ENCODE measurements around the gene EN2. TPM values are rescaled to one million over a fixed set of nuclear protein-coding genes. Genes with fewer than 3 reads are reported as not detected.

EN2 gene
- polyA plus RNA-seq, 2 of the 4 experiments (the other 2 are of a cell fraction), result 0.53 to 0.54 TPM

DNA sequence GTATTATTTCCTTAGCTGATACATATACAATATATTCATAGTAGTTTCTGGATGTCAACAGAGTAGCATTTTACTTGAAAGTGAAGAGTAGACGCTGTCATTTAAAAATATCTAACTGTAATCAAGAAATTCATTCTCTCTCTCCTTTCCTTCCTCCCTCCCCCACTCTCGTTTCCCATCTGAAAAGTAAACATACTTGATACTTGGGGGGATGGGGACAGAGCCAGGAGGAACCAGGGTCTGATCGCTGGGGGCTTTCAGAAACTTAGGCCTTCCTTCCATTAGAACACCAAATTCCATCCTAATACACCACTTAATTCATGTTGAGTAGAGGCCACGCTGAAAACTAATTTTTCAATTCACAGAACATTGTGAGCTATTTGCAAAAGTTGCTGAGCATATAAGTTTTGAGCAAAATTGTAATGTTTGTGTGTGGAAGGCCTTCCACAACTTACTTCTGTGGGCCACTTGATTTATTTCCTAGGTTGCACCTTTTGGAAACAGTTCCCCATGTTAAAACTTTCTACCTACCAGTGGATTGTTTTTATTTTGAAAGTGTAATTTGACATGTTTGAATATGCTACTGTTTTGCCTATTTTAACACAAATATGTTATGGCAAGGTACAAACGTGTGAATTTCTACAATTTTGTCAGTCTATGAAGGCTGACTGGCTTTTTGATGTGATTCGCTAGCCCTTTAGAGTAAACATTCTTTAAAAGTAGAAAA is 53.2 kb downstream of the EN2 start:
- Histone ChIP-seq H3K4me1 (no peaks in the 10 kb centered on the region), H3K27ac (no peak overlapping the region), H3K4me2 (no peak overlapping the region), H3K4me3 (no peak overlapping the region), H3K9me3 (no peaks in the 10 kb centered on the region)
- no peak for ATAC-seq
- no peak for FAIRE-seq
- ChIA-PET POLR2A (no interaction called here), CTCF (interaction anchor here (1.2 kb wide), 1 partner anchor 131 kb away, joined by 3 read pairs; no protein-coding TSS in a partner anchor)
- no peak for DNase-seq (ENCODE audit: low read depth in 1 of 2, low spot score in 1 of 2)
- TF ChIP-seq RFX5 (IDR thresholded peaks at IDR 0.05) (no peak), POLR2A (IDR thresholded peaks at IDR 0.05; ENCODE audit: low read length) (no peak)
- TF ChIP-seq, protein P1, sequence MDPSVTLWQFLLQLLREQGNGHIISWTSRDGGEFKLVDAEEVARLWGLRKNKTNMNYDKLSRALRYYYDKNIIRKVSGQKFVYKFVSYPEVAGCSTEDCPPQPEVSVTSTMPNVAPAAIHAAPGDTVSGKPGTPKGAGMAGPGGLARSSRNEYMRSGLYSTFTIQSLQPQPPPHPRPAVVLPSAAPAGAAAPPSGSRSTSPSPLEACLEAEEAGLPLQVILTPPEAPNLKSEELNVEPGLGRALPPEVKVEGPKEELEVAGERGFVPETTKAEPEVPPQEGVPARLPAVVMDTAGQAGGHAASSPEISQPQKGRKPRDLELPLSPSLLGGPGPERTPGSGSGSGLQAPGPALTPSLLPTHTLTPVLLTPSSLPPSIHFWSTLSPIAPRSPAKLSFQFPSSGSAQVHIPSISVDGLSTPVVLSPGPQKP (IDR thresholded peaks at IDR 0.05; ENCODE audit: low read depth, low read length), result no peak
- TF ChIP-seq, protein P2, sequence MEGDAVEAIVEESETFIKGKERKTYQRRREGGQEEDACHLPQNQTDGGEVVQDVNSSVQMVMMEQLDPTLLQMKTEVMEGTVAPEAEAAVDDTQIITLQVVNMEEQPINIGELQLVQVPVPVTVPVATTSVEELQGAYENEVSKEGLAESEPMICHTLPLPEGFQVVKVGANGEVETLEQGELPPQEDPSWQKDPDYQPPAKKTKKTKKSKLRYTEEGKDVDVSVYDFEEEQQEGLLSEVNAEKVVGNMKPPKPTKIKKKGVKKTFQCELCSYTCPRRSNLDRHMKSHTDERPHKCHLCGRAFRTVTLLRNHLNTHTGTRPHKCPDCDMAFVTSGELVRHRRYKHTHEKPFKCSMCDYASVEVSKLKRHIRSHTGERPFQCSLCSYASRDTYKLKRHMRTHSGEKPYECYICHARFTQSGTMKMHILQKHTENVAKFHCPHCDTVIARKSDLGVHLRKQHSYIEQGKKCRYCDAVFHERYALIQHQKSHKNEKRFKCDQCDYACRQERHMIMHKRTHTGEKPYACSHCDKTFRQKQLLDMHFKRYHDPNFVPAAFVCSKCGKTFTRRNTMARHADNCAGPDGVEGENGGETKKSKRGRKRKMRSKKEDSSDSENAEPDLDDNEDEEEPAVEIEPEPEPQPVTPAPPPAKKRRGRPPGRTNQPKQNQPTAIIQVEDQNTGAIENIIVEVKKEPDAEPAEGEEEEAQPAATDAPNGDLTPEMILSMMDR (IDR thresholded peaks at IDR 0.05), result no peak
- TF ChIP-seq, protein P3, sequence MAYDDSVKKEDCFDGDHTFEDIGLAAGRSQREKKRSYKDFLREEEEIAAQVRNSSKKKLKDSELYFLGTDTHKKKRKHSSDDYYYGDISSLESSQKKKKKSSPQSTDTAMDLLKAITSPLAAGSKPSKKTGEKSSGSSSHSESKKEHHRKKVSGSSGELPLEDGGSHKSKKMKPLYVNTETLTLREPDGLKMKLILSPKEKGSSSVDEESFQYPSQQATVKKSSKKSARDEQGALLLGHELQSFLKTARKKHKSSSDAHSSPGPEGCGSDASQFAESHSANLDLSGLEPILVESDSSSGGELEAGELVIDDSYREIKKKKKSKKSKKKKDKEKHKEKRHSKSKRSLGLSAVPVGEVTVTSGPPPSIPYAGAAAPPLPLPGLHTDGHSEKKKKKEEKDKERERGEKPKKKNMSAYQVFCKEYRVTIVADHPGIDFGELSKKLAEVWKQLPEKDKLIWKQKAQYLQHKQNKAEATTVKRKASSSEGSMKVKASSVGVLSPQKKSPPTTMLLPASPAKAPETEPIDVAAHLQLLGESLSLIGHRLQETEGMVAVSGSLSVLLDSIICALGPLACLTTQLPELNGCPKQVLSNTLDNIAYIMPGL (CRISPR knock-in tag; IDR thresholded peaks at IDR 0.05; ENCODE audit: borderline replicate concordance), result no peak
- TF ChIP-seq, protein P4, sequence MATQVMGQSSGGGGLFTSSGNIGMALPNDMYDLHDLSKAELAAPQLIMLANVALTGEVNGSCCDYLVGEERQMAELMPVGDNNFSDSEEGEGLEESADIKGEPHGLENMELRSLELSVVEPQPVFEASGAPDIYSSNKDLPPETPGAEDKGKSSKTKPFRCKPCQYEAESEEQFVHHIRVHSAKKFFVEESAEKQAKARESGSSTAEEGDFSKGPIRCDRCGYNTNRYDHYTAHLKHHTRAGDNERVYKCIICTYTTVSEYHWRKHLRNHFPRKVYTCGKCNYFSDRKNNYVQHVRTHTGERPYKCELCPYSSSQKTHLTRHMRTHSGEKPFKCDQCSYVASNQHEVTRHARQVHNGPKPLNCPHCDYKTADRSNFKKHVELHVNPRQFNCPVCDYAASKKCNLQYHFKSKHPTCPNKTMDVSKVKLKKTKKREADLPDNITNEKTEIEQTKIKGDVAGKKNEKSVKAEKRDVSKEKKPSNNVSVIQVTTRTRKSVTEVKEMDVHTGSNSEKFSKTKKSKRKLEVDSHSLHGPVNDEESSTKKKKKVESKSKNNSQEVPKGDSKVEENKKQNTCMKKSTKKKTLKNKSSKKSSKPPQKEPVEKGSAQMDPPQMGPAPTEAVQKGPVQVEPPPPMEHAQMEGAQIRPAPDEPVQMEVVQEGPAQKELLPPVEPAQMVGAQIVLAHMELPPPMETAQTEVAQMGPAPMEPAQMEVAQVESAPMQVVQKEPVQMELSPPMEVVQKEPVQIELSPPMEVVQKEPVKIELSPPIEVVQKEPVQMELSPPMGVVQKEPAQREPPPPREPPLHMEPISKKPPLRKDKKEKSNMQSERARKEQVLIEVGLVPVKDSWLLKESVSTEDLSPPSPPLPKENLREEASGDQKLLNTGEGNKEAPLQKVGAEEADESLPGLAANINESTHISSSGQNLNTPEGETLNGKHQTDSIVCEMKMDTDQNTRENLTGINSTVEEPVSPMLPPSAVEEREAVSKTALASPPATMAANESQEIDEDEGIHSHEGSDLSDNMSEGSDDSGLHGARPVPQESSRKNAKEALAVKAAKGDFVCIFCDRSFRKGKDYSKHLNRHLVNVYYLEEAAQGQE (IDR thresholded peaks at IDR 0.05), result no peak
- WGBS (ENCODE audit: missing lambda C conversion rate), result 31% methylated on average over 6 of the region's 6 CpGs

DNA sequence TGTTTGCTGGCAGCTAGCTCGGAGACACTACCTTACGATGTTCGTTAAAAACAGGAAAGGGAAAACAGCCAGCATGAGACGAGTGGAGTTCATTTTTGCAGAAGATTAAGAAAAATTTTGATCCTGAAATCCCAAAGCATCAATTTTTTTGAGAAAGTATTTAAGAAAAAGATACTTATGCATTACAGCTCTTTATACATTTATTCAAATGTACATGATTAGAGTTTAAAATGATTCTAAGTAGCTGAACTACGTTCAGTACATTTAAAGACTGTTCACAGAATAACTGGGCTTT is 53.7 kb downstream of the EN2 start:
- no peak for DNase-seq (ENCODE audit: low read depth in 1 of 2, low spot score in 1 of 2)
- CTCF ChIA-PET, result no interaction called here
- H3K9me3 ChIP-seq, result no peaks in the 10 kb centered on the region
- ATAC-seq, result no peak
- no peak for FAIRE-seq
- no peak overlapping the region for H3K4me2 ChIP-seq
- no peaks in the 10 kb centered on the region for H3K4me1 ChIP-seq
- no peak for TF ChIP-seq TP53 (CRISPR knock-in tag; IDR thresholded peaks at IDR 0.05)
- no peak for TF ChIP-seq KDM5A (IDR thresholded peaks at IDR 0.05)
- no peak for TF ChIP-seq GATA3 (IDR thresholded peaks at IDR 0.05; ENCODE audit: borderline replicate concordance)
- no peak for TF ChIP-seq MAFK (IDR thresholded peaks at IDR 0.05; ENCODE audit: partially characterized antibody)
- no peak overlapping the region for H3K27ac ChIP-seq
- 60% methylated on average over 5 of the region's 5 CpGs for WGBS (ENCODE audit: missing lambda C conversion rate)
- H3K4me3 ChIP-seq, result no peak overlapping the region
- POLR2A ChIA-PET, result no interaction called here

DNA sequence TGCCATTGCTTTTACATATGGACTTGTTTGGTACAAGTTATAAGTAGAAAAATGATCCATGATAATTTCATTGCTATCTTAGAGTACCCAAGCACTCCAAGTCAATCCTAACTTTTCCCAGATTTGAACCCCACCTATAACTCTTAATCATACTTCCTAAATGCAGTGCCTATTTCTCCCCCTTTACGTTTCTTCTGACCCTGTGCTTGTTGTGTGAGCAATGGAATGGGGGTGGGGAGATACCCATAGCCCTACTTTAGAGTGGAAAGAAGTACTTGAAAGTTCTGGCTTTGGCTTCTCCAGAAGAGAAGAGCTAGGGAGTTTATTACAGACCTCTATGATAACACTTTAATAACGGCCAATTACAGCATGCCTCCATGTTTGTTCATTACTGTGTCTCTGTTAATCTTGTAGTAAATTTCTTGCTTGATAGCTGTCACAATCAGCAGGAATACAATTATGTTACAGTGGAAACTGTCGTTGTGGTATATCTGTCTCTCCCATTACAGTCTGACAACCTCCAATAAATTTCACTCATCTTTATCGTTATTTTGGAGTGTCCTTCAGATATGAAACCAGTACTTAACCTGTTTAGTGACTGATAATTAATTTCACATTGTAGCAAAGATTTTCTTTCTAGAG is 54.4 kb downstream of the EN2 start:
- DNase-seq (ENCODE audit: low read depth in 1 of 2, low spot score in 1 of 2) (no peak), FAIRE-seq (no peak), ATAC-seq (no peak)
- no peak for TF ChIP-seq HDAC2 (IDR thresholded peaks at IDR 0.05)
- TF ChIP-seq SMC3 (IDR thresholded peaks at IDR 0.05), result no peak
- no peak for TF ChIP-seq RNF2 (IDR thresholded peaks at IDR 0.05; ENCODE audit: borderline replicate concordance, low read depth)
- TF ChIP-seq TP53 (CRISPR knock-in tag; IDR thresholded peaks at IDR 0.05), result no peak
- TF ChIP-seq MAFK (IDR thresholded peaks at IDR 0.05; ENCODE audit: partially characterized antibody), result no peak
- no peak for TF ChIP-seq RAD21 (conservative IDR thresholded peaks at IDR 0.05 in 1 of 2, IDR thresholded peaks at IDR 0.05 in 1 of 2)
- no peak for TF ChIP-seq HEYL (CRISPR knock-in tag; IDR thresholded peaks at IDR 0.05)
- H3K9me3 ChIP-seq, result no peaks in the 10 kb centered on the region
- no peak overlapping the region for H3K4me2 ChIP-seq
- POLR2A ChIA-PET, result no interaction called here
- no peak overlapping the region for H3K27ac ChIP-seq
- 6% methylated on average over 4 of the region's 4 CpGs for WGBS (ENCODE audit: missing lambda C conversion rate)
- CTCF ChIA-PET, result interaction anchor here (0.8 kb wide), 1 partner anchor 9 kb away, joined by 3 read pairs; no protein-coding TSS in a partner anchor
- H3K4me3 ChIP-seq, result no peak overlapping the region
- H3K4me1 ChIP-seq, result no peaks in the 10 kb centered on the region
